Fibroblast of pulmonary artery (primary cell): Measurements from ENCODE around the gene RGS7BP.

Experiments
- DNase-seq: peaks from one replicate; pipeline ENCODE4 v3.0.0-alpha.2; 2010; ENCODE audit warnings: low read depth
- H3K4me3 ChIP-seq: replicated peaks from 2 replicates; pipeline ENCODE4 v1.5.1; 2011; ENCODE audit warnings: low read depth, mild to moderate bottlenecking, control low read depth, low read length, moderate library complexity
- TF ChIP-seq, protein P1 (sequence below): IDR thresholded peaks from 2 replicates; pipeline ENCODE4 v1.5.1; 2011; ENCODE audit warnings: mild to moderate bottlenecking, control low read depth, low read length, inconsistent platforms; ENCODE audit errors: missing control alignments

Gene RGS7BP

GRCh38 chr5:64619609-64620008 is 113.8 kb downstream of the RGS7BP start:
- DNase-seq: peak; percentile 73
- H3K4me3 ChIP-seq: no peak overlapping the region
- TF ChIP-seq, protein P1, sequence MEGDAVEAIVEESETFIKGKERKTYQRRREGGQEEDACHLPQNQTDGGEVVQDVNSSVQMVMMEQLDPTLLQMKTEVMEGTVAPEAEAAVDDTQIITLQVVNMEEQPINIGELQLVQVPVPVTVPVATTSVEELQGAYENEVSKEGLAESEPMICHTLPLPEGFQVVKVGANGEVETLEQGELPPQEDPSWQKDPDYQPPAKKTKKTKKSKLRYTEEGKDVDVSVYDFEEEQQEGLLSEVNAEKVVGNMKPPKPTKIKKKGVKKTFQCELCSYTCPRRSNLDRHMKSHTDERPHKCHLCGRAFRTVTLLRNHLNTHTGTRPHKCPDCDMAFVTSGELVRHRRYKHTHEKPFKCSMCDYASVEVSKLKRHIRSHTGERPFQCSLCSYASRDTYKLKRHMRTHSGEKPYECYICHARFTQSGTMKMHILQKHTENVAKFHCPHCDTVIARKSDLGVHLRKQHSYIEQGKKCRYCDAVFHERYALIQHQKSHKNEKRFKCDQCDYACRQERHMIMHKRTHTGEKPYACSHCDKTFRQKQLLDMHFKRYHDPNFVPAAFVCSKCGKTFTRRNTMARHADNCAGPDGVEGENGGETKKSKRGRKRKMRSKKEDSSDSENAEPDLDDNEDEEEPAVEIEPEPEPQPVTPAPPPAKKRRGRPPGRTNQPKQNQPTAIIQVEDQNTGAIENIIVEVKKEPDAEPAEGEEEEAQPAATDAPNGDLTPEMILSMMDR: no peak

DNA sequence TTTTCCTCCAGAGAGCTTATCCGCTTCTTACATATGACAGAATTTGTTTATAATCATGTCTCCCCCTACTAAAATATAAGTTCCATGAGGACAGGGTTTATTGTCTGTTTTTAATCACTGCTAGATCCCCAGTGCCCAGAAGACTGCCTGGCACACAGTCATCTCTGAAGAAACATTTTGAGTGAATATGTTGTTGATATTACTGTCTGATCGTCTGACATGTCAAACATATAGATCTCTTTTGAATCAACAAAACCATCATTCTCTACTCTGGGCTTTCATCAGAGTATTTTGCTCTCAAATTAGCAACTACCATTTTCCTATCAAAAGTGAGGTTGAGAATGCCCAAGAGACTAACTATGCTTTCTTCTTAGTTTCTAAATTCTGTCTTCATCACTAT is 117.2 kb downstream of the RGS7BP start:
- no peak for DNase-seq
- TF ChIP-seq, protein P1: no peak
- H3K4me3 ChIP-seq: no peak overlapping the region

DNA sequence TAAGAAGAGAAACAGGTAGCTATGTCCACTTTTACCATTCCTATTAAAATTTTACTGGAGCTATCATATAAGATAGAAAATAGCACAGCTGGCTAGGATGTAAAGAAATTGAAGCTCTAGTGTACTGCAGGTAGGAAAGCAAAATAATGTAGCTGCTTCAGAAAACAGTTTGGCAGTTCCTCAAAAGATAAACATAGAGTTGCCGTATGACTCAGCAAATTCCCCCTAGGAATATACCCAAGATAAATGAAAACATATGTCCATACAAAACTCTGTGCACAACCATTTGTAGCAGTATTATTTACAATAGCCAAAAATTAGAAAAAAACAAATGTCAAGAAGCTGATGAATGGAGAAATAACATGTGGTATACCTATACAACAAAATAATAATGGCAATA is 119.9 kb downstream of the RGS7BP start:
- peak; percentile 67 for DNase-seq
- no peak overlapping the region for H3K4me3 ChIP-seq

DNA sequence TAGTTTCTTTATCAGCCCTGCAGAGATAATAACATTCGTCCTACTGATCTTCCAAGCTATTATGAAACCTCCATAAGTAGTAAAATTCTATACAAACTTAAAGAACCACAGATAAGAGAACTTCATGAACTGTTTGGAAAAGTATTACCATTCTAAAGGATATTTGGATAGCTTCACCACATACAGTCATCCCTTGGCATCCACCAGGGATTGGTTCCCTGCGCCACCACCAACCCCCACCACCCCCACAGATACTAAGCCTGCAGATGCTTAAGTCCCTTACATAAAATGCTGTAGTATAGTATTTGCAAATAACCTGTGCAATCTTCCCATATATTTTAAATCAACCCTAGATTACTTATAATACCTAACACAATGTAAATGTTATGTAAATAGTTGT is 123.1 kb downstream of the RGS7BP start:
- TF ChIP-seq, protein P1: no peak
- DNase-seq: no peak
- no peak overlapping the region for H3K4me3 ChIP-seq

More for the DNA sequence above, 119.9 kb downstream of the RGS7BP start:
- TF ChIP-seq, protein P1: no peak

GRCh38 chr5:64629841-64630240 is 124.0 kb downstream of the RGS7BP start:
- TF ChIP-seq, protein P1: no peak
- no peak for DNase-seq
- H3K4me3 ChIP-seq: no peak overlapping the region

- TF ChIP-seq, protein P1: no peak
These were observed 126.4 kb downstream of the RGS7BP start for GRCh38 chr5:64632251-64632650.

DNA sequence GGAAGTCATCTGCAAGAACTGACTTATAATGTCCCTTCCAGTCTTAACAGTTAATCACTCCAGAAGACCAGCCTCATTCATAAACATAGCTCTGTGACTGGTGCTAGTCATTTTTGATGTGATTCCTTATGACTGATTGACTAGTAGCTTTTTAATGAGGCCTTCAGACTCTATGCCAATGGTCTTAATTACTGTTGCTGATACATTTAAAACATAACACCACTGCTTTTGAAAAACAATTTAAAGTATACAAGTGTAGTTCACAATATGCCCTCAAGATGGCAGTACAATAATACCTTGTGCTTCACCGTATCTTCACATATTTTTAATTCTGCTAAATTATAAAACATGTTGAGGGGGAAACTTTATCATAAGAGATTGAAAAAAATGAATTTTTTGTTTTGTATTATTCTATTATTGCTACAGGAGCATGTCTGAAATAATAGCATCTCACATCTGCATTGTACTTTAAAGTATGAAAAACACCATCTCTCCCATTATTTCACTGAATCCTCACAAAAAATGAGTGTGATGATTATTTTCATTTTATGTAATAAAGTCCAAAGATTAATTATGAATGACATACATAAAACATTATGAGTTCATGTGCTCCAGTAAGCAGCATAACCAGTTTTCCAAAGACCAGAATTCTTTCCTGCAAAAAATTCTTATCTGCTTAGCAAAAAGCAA is 129.3 kb downstream of the RGS7BP start:
- peak; percentile 68 for DNase-seq
- TF ChIP-seq, protein P1: peak; percentile 63
- no peak overlapping the region for H3K4me3 ChIP-seq

More at GRCh38 chr5:64632251-64632650, 126.4 kb downstream of the RGS7BP start:
- no peak overlapping the region for H3K4me3 ChIP-seq
- peak; percentile 27 for DNase-seq
